Measurements from ENCODE around the gene FRMD4A.

FRMD4A gene

DNA sequence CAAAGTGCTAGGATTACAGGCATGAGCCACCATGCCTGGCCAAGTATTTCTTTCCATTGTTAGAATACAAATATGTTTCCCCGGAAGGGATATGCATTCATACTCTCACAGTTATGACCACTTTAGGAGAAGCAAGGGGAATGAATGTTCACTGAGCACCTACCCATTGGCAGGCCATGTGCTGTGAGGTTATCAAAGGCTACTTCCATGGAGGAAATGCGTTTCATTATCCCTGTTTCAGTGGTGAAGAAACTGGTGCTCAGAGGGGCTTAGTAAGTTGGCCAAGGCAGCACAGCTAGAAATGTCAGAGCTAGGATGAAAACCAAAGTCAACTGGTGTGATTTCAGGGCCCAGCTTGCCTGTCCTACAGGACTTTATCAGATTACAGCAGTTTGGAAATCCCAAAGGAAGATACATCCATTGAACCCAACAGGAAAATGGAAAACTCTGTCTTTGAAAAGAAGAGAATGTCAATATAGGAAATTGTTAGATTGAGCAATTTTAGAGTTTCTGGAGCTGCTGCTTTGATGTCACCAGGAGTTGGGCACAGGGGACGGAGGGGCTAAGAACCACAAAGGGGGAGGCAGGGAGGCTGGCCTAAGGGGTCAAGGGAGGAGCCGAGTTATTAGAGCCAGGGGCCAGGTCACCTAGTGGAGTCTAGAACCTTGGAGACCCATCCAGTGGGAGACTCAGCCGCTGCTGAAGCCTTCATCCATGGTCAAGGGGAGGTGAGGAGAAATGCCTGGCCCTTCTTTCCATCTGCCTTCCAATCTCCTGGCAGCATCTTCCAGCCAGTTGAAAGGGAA is 319.8 kb downstream of the FRMD4A start:
- peaks cover 5 to 48% of the 10 kb centered on the region in 2 donors for H3K27me3 Mint-ChIP-seq
- no peak overlapping the region for H3K4me3 Mint-ChIP-seq
- peaks cover 4% of the 10 kb centered on the region for H3K36me3 Mint-ChIP-seq (ENCODE audit: insufficient read depth)
- H3K27ac Mint-ChIP-seq = no peak overlapping the region
- ATAC-seq (replicated peaks) = no peak
- no peak for DNase-seq
- H3K4me1 Mint-ChIP-seq (ENCODE audit: low read depth in 2 of 2) = peaks cover 24 to 34% of the 10 kb centered on the region in 2 donors
- no peaks in the 10 kb centered on the region for H3K9me3 Mint-ChIP-seq

DNA sequence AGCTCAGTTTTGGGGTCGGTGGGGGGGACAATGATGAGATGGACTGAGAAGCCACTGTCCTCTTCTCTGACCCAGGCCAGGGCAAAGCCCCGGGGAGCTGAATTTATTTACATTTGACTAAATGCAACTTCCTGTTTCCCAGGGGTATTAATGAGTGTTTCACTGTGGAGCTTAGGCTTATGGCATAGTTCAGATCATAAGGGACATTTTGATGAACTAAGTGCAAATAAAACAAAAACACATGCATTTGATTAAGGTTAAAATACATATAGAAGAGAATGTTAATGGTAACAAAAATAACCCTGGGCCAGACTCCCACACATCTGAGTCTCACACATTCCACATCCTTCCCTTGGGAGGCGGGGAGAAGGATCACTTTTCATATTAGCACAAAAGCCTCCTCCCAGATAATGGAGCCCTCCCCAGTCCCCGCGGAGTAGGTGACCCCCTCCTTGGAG is 320.6 kb downstream of the FRMD4A start:
- H3K27me3 Mint-ChIP-seq = peaks cover 5 to 46% of the 10 kb centered on the region in 2 donors
- H3K36me3 Mint-ChIP-seq (ENCODE audit: insufficient read depth) = peaks cover 4% of the 10 kb centered on the region
- H3K9me3 Mint-ChIP-seq = no peaks in the 10 kb centered on the region
- H3K4me1 Mint-ChIP-seq (ENCODE audit: low read depth in 2 of 2) = peaks cover 22 to 34% of the 10 kb centered on the region in 2 donors
- ATAC-seq (replicated peaks) (no peak), DNase-seq (no peak)
- peak overlapping the region; percentile 66 to 89 for H3K27ac Mint-ChIP-seq
- H3K4me3 Mint-ChIP-seq = peak overlapping the region; percentile 80 to 81

DNA sequence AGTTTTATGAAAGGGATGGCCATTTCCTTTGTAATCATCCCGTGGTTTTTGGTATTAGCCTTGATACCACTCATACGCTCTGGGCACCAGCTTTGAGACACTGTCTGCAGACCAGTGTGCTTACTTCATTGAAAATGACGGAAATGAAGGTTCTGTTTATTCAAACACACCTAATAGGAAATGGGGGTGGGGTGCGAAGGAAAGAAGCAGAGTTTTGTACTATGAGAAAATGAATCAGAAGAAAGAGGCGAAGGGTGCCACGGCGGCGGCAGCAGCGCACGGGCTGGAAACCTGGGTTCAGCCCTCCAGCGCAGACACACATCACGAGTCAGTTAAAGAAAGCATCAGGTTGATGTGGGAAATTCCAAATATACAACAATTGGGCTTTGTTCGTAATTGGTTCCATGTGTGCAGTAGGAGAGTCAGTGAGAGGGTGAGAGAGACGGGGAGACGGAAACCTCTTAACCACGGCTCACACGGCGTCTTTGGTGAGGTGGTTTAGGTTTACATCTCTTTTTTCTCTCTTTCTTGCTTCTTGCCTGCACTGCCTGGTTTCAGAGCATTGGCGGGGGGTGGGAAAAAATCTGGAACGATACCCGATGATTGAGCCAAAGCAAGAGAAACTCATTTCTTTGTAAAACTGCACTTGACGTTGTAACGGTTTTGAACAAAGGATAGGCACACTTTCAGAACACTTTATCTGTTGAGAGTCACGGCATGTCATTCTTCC is 321.2 kb downstream of the FRMD4A start:
- H3K27ac Mint-ChIP-seq = peak overlapping the region; percentile 66 to 89
- peaks cover 22 to 34% of the 10 kb centered on the region in 2 donors for H3K4me1 Mint-ChIP-seq (ENCODE audit: low read depth in 2 of 2)
- DNase-seq (peak; percentile 38 to 64 (median 43)), ATAC-seq (replicated peaks) (peak; percentile 86)
- H3K4me3 Mint-ChIP-seq = peak overlapping the region; percentile 80 to 81
- H3K9me3 Mint-ChIP-seq = no peaks in the 10 kb centered on the region
- H3K36me3 Mint-ChIP-seq (ENCODE audit: insufficient read depth) = peaks cover 4% of the 10 kb centered on the region
- peaks cover 5 to 45% of the 10 kb centered on the region in 2 donors for H3K27me3 Mint-ChIP-seq

DNA sequence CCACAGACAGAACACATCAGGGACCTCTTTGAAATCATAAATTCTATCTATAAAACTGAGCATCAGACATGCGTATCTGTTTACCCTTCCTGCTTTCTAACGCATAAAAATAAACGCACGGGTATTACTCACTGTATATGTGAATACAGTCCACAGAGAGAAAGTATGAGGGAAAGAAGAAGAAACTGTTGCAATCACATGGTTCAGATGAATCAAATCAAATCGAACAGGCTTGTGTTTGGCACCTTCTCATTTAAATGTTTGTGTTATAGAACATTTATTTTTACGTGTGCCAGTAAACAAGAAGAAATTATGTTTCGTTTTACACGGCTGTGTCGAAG is 322.0 kb downstream of the FRMD4A start:
- H3K27me3 Mint-ChIP-seq = peaks cover 5 to 45% of the 10 kb centered on the region in 2 donors
- peak; percentile 13 for ATAC-seq (replicated peaks)
- DNase-seq = no peak
- H3K9me3 Mint-ChIP-seq = no peaks in the 10 kb centered on the region
- H3K4me1 Mint-ChIP-seq (ENCODE audit: low read depth in 2 of 2) = peaks cover 22 to 38% of the 10 kb centered on the region in 2 donors
- peaks cover 4% of the 10 kb centered on the region for H3K36me3 Mint-ChIP-seq (ENCODE audit: insufficient read depth)
- peak overlapping the region; percentile 66 to 89 for H3K27ac Mint-ChIP-seq
- H3K4me3 Mint-ChIP-seq = peak overlapping the region; percentile 80 to 81

DNA sequence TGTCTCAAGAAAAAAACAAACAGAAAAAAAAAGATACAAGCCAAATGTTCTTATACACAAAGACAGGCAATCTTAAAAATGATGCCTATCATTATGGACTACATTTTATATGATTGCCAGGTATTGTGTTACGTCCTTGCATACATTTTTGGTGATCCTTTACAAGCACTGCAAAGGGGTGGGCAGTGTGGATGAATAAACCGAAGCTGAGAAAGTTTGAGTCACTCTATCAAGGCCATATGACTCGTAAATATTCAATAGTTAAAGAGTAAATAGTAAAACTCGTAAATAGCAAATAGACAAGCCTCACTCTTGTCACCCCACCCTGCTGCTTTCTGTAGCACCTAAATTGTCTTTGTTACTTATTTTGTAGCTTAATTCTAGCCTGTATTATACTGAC is 326.2 kb downstream of the FRMD4A start:
- peaks cover 11 to 31% of the 10 kb centered on the region in 2 donors for H3K27me3 Mint-ChIP-seq
- H3K36me3 Mint-ChIP-seq (ENCODE audit: insufficient read depth) = peaks cover 3% of the 10 kb centered on the region
- no peak overlapping the region for H3K27ac Mint-ChIP-seq
- no peak for ATAC-seq (replicated peaks)
- peaks cover 25 to 37% of the 10 kb centered on the region in 2 donors for H3K4me1 Mint-ChIP-seq (ENCODE audit: low read depth in 2 of 2)
- DNase-seq = no peak
- H3K4me3 Mint-ChIP-seq = no peak overlapping the region
- H3K9me3 Mint-ChIP-seq = no peaks in the 10 kb centered on the region

DNA sequence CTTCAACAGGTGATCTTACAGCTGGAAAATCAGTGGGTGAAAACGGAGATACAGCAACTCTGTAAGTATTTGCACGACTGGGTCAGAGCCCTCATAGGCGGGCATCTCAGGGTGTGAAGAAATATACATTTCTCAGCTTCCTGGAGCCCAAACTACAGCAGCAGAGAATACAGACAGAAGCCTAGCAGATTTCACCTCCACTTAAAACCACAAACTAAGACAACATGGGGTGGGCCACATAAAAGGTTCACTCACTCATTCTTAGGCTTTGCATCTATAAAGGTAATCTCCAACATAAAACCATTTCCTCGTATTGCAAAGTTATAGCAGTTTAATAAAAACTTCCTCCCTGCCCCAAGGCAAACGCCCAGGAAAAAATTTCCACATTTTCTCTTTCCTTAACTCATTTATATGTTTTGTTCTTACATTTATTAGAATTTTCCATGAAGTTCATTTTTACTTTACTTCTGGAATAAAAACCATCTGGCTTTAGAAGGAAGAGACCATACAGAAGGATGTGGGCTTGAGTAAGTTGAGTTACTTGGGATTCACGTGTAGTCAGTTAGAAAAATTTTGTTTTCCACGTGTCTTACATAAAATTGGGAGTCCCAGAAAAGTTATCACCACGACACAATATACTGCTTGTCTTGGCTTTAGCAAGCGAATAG is 327.1 kb downstream of the FRMD4A start:
- Mint-ChIP-seq H3K27me3 (peaks cover 11 to 39% of the 10 kb centered on the region in 2 donors), H3K4me1 (ENCODE audit: low read depth in 2 of 2) (peaks cover 21 to 30% of the 10 kb centered on the region in 2 donors), H3K36me3 (ENCODE audit: insufficient read depth) (no peaks in the 10 kb centered on the region), H3K4me3 (peak overlapping the region in 1 of 2 donors; percentile 1), H3K27ac (no peak overlapping the region), H3K9me3 (no peaks in the 10 kb centered on the region)
- no peak for DNase-seq
- ATAC-seq (replicated peaks) = peak; percentile 65

DNA sequence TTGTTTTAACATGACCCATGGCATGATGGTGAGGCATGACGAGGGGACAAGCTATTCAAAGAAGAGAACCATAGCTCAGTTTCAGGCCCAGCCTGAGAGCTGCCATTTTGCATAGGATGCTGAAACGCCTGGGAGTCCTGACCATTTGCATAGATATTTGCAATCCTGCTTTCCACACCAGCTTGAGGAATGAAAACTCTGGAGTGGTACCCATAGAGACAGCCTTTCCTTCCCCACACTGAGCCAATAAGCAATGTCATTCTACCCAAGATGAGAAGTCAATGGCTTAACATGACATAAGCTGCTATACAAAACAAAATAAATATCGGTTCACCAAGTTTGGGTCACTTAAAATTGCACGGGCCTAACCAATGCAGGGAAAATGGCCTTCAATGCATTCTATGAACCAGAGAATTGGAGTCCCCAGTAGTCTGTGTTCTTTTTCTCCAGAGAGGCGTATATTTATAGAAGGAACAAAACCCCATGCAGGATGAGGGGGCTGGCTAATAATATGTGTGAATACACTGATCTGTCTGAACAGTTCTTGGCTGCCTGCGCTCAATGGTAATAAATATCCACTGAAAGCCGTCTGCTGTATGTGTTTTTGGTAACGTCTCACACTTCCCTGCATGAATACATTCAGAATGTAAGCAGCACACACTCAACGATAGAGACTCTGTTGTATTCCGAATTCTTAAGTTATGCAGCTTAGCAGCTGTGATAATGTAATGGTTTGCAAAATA is 329.3 kb downstream of the FRMD4A start:
- Mint-ChIP-seq H3K27ac (no peak overlapping the region), H3K4me3 (no peak overlapping the region), H3K9me3 (no peaks in the 10 kb centered on the region), H3K27me3 (peaks cover 11 to 41% of the 10 kb centered on the region in 2 donors), H3K4me1 (ENCODE audit: low read depth in 2 of 2) (peaks cover 10 to 17% of the 10 kb centered on the region in 2 donors), H3K36me3 (ENCODE audit: insufficient read depth) (no peaks in the 10 kb centered on the region)
- DNase-seq (no peak), ATAC-seq (replicated peaks) (no peak)

DNA sequence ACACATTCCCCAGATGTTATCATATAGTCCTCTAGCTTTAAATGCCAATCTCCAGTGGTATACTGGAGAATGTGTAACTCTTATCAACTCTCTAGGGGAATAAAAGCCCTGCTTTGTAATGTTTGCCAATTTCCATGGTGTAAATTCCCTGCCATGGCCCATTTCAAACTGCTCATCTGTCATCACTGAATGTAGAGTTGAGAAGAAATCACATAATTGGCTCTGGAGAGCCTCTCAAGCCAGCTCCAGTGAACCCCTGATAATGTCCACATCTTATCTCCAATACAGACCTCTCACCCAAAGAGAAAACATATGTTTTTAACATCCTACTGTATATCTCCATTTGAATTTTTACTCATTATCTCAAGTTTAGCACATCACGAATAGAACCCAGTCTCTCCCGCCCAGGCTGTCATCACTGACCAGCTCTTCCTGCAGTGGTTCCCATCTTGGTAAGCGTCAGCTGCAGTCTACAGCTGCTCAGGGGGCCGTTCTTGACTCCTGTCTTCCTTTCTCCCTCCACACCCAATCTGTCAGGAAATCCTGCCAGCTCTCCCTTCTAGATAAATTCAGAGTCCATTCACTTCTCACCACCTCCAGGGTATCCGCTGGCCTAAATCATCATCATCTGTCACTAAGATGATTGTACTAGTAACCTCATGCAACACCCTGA is 332.4 kb downstream of the FRMD4A start:
- Mint-ChIP-seq H3K4me1 (ENCODE audit: low read depth in 2 of 2) (peaks cover 7 to 10% of the 10 kb centered on the region in 2 donors), H3K27me3 (peaks cover 11 to 32% of the 10 kb centered on the region in 2 donors), H3K36me3 (ENCODE audit: insufficient read depth) (no peaks in the 10 kb centered on the region), H3K4me3 (no peak overlapping the region), H3K9me3 (no peaks in the 10 kb centered on the region), H3K27ac (no peak overlapping the region)
- DNase-seq (no peak), ATAC-seq (replicated peaks) (no peak)

DNA sequence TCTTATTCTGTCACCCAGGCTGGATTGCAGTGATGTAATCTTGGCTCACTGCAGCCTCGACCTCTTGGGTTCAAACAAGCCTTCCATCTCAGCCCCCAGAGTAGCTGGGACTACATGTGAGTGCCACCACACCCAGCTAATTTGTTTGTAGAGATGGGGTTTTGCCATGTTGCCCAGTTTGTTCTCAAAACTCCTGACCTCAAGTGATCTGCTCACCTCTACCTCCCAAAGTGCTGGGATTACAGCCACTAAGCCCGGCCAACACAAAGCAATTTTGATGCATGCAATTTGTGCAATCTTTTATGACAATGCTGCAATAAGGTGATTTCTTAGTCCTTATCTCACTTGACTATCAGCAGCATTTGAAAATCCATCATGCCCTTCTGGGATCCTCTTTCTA is 333.1 kb downstream of the FRMD4A start:
- H3K36me3 Mint-ChIP-seq (ENCODE audit: insufficient read depth) = no peaks in the 10 kb centered on the region
- DNase-seq (no peak), ATAC-seq (replicated peaks) (no peak)
- H3K27ac Mint-ChIP-seq = no peak overlapping the region
- no peaks in the 10 kb centered on the region for H3K9me3 Mint-ChIP-seq
- H3K4me1 Mint-ChIP-seq (ENCODE audit: low read depth in 2 of 2) = peaks cover 1 to 3% of the 10 kb centered on the region in 2 donors
- no peak overlapping the region for H3K4me3 Mint-ChIP-seq
- peaks cover 4 to 25% of the 10 kb centered on the region in 2 donors for H3K27me3 Mint-ChIP-seq

DNA sequence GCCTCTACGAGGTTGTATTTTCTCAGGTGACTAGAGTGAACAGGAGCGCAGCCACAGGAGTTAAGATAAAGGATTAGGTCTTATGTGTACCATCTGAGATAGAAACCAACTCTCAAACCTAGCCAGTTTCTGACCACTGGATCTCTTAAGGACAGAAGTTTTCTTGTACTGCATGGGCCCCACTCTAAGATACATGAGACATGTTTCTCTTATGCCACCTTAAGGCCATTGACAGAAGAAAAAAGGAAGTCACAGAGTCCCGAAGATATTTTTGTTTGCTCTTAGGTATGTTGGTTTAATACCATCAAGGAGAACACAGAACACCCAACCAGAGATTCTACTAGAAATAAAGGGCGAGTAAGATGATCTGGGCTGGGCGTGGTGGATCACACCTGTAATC is 335.8 kb downstream of the FRMD4A start:
- no peak overlapping the region for H3K27ac Mint-ChIP-seq
- H3K36me3 Mint-ChIP-seq (ENCODE audit: insufficient read depth) = no peaks in the 10 kb centered on the region
- H3K9me3 Mint-ChIP-seq = no peaks in the 10 kb centered on the region
- no peak for ATAC-seq (replicated peaks)
- H3K4me3 Mint-ChIP-seq = no peak overlapping the region
- peaks cover 0 to 30% of the 10 kb centered on the region in 2 donors for H3K27me3 Mint-ChIP-seq
- no peak for DNase-seq
- no peaks in the 10 kb centered on the region for H3K4me1 Mint-ChIP-seq (ENCODE audit: low read depth in 2 of 2)

DNA sequence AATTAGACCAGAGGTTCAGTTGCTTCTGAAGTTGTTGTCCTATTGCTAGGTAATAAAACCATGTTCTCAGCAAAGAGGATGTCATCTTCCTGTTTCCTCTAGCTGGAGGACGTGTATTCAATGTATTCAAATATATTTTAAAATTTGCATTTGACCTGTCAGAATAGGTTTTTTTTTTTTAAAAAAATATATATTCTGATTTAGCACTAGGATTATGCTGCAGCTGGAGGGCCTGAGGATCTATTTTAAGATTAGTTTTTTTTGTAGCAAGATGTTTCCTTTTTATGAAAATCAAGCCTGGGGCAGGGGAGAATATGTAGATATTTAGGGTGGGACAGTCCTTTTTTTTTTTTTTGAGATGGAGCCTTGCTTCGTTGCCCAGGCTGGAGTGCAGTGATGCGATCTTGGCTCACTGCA is 337.0 kb downstream of the FRMD4A start:
- no peaks in the 10 kb centered on the region for H3K4me1 Mint-ChIP-seq (ENCODE audit: low read depth in 2 of 2)
- DNase-seq = no peak
- peak; percentile 27 for ATAC-seq (replicated peaks)
- no peaks in the 10 kb centered on the region for H3K36me3 Mint-ChIP-seq (ENCODE audit: insufficient read depth)
- H3K9me3 Mint-ChIP-seq = no peaks in the 10 kb centered on the region
- no peak overlapping the region for H3K4me3 Mint-ChIP-seq
- H3K27ac Mint-ChIP-seq = no peak overlapping the region
- H3K27me3 Mint-ChIP-seq = peaks cover 0 to 23% of the 10 kb centered on the region in 2 donors

DNA sequence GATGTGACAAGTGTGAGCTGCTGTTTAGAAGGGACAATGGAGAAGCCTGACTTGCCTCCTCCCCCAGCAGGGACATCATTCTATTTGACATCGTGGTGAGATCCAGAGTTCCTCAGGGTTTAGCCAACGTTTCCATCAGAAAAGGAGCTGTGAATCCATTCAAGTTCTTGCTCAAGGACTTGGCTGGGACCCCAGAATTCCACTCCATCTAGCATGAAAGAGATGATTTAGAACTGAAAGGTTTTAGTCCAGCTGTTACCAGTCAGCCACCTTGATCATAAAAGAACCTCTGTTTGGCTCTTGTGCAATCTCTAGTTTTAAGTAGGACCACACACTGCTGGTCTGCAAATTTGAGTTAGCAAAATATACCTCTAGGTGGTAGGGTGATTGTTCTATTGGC is 337.6 kb downstream of the FRMD4A start:
- no peaks in the 10 kb centered on the region for H3K36me3 Mint-ChIP-seq (ENCODE audit: insufficient read depth)
- DNase-seq = no peak
- H3K4me3 Mint-ChIP-seq = no peak overlapping the region
- no peak for ATAC-seq (replicated peaks)
- no peaks in the 10 kb centered on the region for H3K4me1 Mint-ChIP-seq (ENCODE audit: low read depth in 2 of 2)
- no peaks in the 10 kb centered on the region for H3K9me3 Mint-ChIP-seq
- no peak overlapping the region for H3K27ac Mint-ChIP-seq
- H3K27me3 Mint-ChIP-seq = peaks cover 0 to 17% of the 10 kb centered on the region in 2 donors
